B cell (primary cell): ENCODE measurements around the gene AURKA. TPM values are rescaled to one million over a fixed set of nuclear protein-coding genes. Genes with fewer than 3 reads are reported as not detected.

Experiments
- ATAC-seq: fragments of 200-7000 bp; cut with Tn5 transposase; one replicate; pipeline ENCODE4 v1.10.0; 2021; ENCODE audit warnings: low read depth, mild to moderate bottlenecking, moderate number of reproducible peaks, moderate library complexity
- CTCF ChIA-PET: fragments of 350-600 bp; sonication (Branson Sonifier 250); formaldehyde crosslinking; loops from one replicate; lab custom pipeline; 2021; ENCODE audit warnings: antibody characterized with exemption, inconsistent platforms; lab: Charles Lee
- POLR2A ChIA-PET: fragments of 350-600 bp; sonication (Branson Sonifier 250); formaldehyde crosslinking; loops from one replicate; lab custom pipeline; 2021; ENCODE audit warnings: antibody characterized with exemption; lab: Charles Lee
- DNase-seq: peaks from one replicate; pipeline ENCODE4 v3.0.0; 2013
- H2AFZ ChIP-seq: 2 replicates; pipeline ENCODE4 v1.6.1; 2012; ENCODE audit warnings: mild to moderate bottlenecking, low read depth, low read length; ENCODE audit not compliant: insufficient read depth, poor library complexity, severe bottlenecking
- H3K27ac ChIP-seq, 2 donors: 1 replicate in 1 of 2; 2 replicates in 1 of 2; pipeline ENCODE4 v1.5.1; 2012 to 2013; ENCODE audit warnings: low read length in 2 of 2, mild to moderate bottlenecking in 2 of 2, moderate library complexity in 1 of 2
- H3K27me3 ChIP-seq, 4 experiments: fragments of 200-600 bp in 1 of 4; sonication (generic) in 1 of 4; replicated peaks in 1 of 4; 1 replicate in 2 of 4; 2 replicates in 2 of 4; pipeline versions ENCODE4 v1.6.1 to v1.7.0; 2013 to 2016; ENCODE audit warnings: low read length in 3 of 4, mild to moderate bottlenecking in 2 of 4, mixed read lengths in 1 of 4, moderate library complexity in 1 of 4; ENCODE audit not compliant: insufficient read depth in 4 of 4, control insufficient read depth in 3 of 4; ENCODE audit errors: control extremely low read depth in 1 of 4
- H3K36me3 ChIP-seq, 2 experiments: replicated peaks in 1 of 2; 1 replicate in 1 of 2; 2 replicates in 1 of 2; pipeline versions ENCODE4 v1.6.1 to v1.7.1; 2013; ENCODE audit warnings: low read length in 1 of 2; ENCODE audit not compliant: insufficient read depth in 2 of 2, control insufficient read depth in 1 of 2; ENCODE audit errors: control extremely low read depth in 1 of 2, extremely low read depth in 1 of 2
- H3K4me1 ChIP-seq, 2 donors: fragments of 200-600 bp in 1 of 2; sonication (generic) in 1 of 2; 1 replicate in 1 of 2; 2 replicates in 1 of 2; pipeline versions ENCODE4 v1.5.1 to v1.6.1; 2013 to 2017; ENCODE audit warnings: low read length in 2 of 2; ENCODE audit not compliant: control insufficient read depth in 2 of 2, insufficient read depth in 2 of 2
- H3K4me2 ChIP-seq: replicated peaks from 2 replicates; pipeline ENCODE3; 2012; ENCODE audit warnings: mild to moderate bottlenecking, low read depth, low read length; ENCODE audit not compliant: poor library complexity, severe bottlenecking
- H3K4me3 ChIP-seq, 5 experiments: fragments of 200-600 bp in 1 of 5; sonication (generic) in 1 of 5; 1 replicate in 3 of 5; 2 replicates in 2 of 5; pipeline versions ENCODE4 v1.5.1 to v1.7.0; 2011 to 2016; ENCODE audit warnings: low read length in 4 of 5, mild to moderate bottlenecking in 4 of 5, low read depth in 2 of 5, control low read depth in 1 of 5, moderate library complexity in 1 of 5; ENCODE audit not compliant: insufficient read depth in 1 of 5; ENCODE audit errors: control extremely low read depth in 1 of 5, extremely low read depth in 1 of 5
- H3K79me2 ChIP-seq: fragments of 200-600 bp; sonication (generic); one replicate; pipeline ENCODE4 v1.6.0; 2016; ENCODE audit warnings: low read length; ENCODE audit not compliant: control insufficient read depth, insufficient read depth
- H3K9ac ChIP-seq: fragments of 200-600 bp; sonication (generic); 2 replicates; pipeline ENCODE4 v1.6.1; 2017; ENCODE audit warnings: mild to moderate bottlenecking, low read length, moderate library complexity
- H3K9me3 ChIP-seq, 3 donors: one replicate each; pipeline versions ENCODE4 v1.6.1 to v1.7.1; 2013; ENCODE audit warnings: low read length in 2 of 3; ENCODE audit not compliant: control insufficient read depth in 2 of 3, insufficient read depth in 1 of 3; ENCODE audit errors: control extremely low read depth in 1 of 3
- H4K20me1 ChIP-seq: 2 replicates; pipeline ENCODE4 v1.6.0; 2012; ENCODE audit warnings: mild to moderate bottlenecking, low read length; ENCODE audit not compliant: insufficient read depth, control insufficient read depth, poor library complexity, severe bottlenecking
- H3K27ac Mint-ChIP-seq: one replicate; pipeline ENCODE4 v1.8.0; 2021; ENCODE audit warnings: mixed read lengths
- H3K27me3 Mint-ChIP-seq: one replicate; pipeline ENCODE4 v1.8.0; 2021; ENCODE audit warnings: mixed read lengths
- H3K4me1 Mint-ChIP-seq: one replicate; pipeline ENCODE4 v1.8.0; 2021; ENCODE audit warnings: mixed read lengths
- H3K4me3 Mint-ChIP-seq: one replicate; pipeline ENCODE4 v1.8.0; 2021; ENCODE audit warnings: mixed read lengths
- H3K9me3 Mint-ChIP-seq: one replicate; pipeline ENCODE4 v1.8.0; 2022; ENCODE audit warnings: mixed read lengths; ENCODE audit not compliant: insufficient read depth
- EZH2 ChIP-seq: IDR thresholded peaks from 2 replicates; pipeline ENCODE4 v1.6.1; 2012; ENCODE audit warnings: borderline replicate concordance, low read depth, mild to moderate bottlenecking, moderate library complexity, low read length; ENCODE audit not compliant: insufficient read depth, poor library complexity, severe bottlenecking
- WGBS: methylation state at CpG from one replicate; pipeline ENCODE4 v1.1.5; 2013; ENCODE audit warnings: missing lambda C conversion rate; ENCODE audit not compliant: insufficient coverage; 5-methylcytosine and 5-hydroxymethylcytosine counted together
- intact Hi-C: fragments of 100-400 bp; cut with micrococcal nuclease; formaldehyde crosslinking; loops from one replicate; pipeline ENCODE4 v1.10.0; 2022
- polyA plus RNA-seq: library from polyadenylated mRNA; depleted of rRNA; stranded (reverse); fragments of >200 nt; gene quantifications from 2 replicates; pipeline ENCODE4 v1.2.3, GENCODE V29; 2012
- total RNA-seq, 2 donors: library from RNA; stranded (reverse); fragments of 120-200 nt in 1 of 2; gene quantifications; 1 replicate in 1 of 2; 2 replicates in 1 of 2; pipeline versions ENCODE4 v1.2.3 to v1.2.4, GENCODE V29; 2013 to 2022
- TF ChIP-seq, protein P1 (sequence below): fragments of 200-600 bp; IDR thresholded peaks from one replicate; pipeline ENCODE4 v1.8.0; 2022; ENCODE audit warnings: antibody characterized with exemption, mild to moderate bottlenecking

Gene AURKA
- total and polyA plus RNA-seq, 2 donors (not counting 1 experiment from before 2014, with no cell fraction given), result 0.86 to 3.9 TPM

DNA sequence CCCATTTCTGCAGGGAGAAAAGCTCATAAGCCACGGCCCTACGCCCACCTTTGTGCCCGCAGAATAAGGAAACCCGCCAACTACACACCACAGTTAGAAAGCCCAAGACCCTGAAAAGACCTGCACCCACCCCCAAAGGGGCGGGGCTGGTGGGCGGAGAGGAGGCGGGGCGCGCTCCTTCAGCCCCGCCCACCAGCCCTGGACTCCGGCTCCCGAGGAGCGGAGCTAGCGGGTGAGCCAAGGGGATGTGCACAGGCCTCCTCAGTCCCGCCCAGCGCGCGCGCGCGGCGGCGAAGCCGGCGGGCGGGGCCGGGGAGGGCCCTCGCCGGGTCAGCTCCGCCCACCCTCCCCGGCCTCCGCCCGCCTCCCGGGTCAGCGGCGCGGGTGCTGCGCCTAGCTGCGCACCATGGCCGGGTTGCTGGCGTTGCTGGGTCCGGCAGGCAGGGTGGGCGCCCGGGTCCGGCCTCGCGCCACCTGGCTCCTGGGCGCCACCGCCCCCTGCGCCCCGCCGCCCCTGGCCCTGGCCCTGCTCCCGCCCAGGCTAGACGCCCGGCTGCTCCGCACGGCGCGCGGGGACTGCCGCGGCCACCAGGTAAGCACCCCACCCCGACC, 33.3 kb downstream of the AURKA start, which contains the start of gene FAM210B:
Gene FAM210B, plus strand, starts transcription at position 375 of the 612 bp plus-strand sequence. Its CDS starts 32 bp downstream, at position 407.
- no peaks in the 10 kb centered on the region for H3K27me3 ChIP-seq
- Mint-ChIP-seq H3K4me3 (peak within 1 kb of the TSS; percentile 89), H3K4me1 (peaks cover 14% of the 10 kb centered on the region), H3K27ac (peak within 1 kb of the TSS; percentile 37), H3K9me3 (no peaks in the 10 kb centered on the region), H3K27me3 (no peaks in the 10 kb centered on the region)
- under 1% methylated on average over 63 of the region's 63 CpGs for WGBS
- CTCF ChIA-PET, result interaction anchor here (0.8 to 0.9 kb wide), 2 partner anchors 33 to 191 kb away, joined by 3 to 5 read pairs; partner anchors contain the start of genes AURKA and CSTF1
- H3K27ac ChIP-seq, result no peak within 1 kb of the TSS
- POLR2A ChIA-PET, result interaction anchor here (1.1 kb wide), 1 partner anchor 33 kb away, joined by 3 read pairs; the partner anchor contains the start of genes AURKA and CSTF1
- H2AFZ ChIP-seq, result peak within 1 kb of the TSS; percentile 95
- peak within 1 kb of the TSS; percentile 80 for H3K9ac ChIP-seq
- peak within 1 kb of the TSS; percentile 44 to 91 (median 62) for H3K4me3 ChIP-seq
- no peaks in the 10 kb centered on the region for H3K9me3 ChIP-seq
- peak; percentile 85 for DNase-seq
- peak; percentile 99 for ATAC-seq
- H4K20me1 ChIP-seq, result no peaks in the 10 kb centered on the region
- peak within 1 kb of the TSS; percentile 98 for H3K4me2 ChIP-seq
- intact Hi-C loops, result loop anchor here (1.0 kb wide), 2 partner anchors 34 to 110 kb away; partner anchors contain the start of genes AURKA, CSTF1 and RTF2
- H3K4me1 ChIP-seq, result peaks cover 0 to 15% of the 10 kb centered on the region in 2 donors
- TF ChIP-seq, protein P1, sequence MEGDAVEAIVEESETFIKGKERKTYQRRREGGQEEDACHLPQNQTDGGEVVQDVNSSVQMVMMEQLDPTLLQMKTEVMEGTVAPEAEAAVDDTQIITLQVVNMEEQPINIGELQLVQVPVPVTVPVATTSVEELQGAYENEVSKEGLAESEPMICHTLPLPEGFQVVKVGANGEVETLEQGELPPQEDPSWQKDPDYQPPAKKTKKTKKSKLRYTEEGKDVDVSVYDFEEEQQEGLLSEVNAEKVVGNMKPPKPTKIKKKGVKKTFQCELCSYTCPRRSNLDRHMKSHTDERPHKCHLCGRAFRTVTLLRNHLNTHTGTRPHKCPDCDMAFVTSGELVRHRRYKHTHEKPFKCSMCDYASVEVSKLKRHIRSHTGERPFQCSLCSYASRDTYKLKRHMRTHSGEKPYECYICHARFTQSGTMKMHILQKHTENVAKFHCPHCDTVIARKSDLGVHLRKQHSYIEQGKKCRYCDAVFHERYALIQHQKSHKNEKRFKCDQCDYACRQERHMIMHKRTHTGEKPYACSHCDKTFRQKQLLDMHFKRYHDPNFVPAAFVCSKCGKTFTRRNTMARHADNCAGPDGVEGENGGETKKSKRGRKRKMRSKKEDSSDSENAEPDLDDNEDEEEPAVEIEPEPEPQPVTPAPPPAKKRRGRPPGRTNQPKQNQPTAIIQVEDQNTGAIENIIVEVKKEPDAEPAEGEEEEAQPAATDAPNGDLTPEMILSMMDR, result no peak
- TF ChIP-seq EZH2, result no peak
- no peaks in the 10 kb centered on the region for H3K36me3 ChIP-seq
- H3K79me2 ChIP-seq, result no peaks in the 10 kb centered on the region

DNA sequence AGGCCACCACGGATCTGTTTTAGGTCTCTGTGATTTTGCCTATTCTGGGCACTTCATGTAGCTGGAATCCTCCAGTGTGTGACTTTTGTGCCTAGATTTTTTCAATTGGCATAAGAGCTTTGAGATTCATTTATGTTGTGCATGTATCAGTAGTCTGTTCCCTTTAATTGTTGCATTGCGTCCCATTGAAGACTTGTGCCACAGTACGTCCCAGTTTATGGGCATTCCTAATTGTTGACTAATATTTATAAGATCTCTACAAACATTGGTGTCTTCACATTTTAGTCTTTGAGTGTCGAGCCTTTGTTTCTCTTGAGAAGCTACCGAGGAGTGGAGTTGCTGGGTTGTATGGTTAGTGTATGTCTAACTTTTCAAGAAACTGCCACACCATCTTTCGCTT, 33.9 kb downstream of the AURKA start:
- H3K4me1 ChIP-seq, result peaks cover 0 to 15% of the 10 kb centered on the region in 2 donors
- peak overlapping the region; percentile 80 for H3K9ac ChIP-seq
- no peak for DNase-seq
- H3K4me3 Mint-ChIP-seq, result peak overlapping the region; percentile 80
- no peak overlapping the region for H3K27ac ChIP-seq
- peak overlapping the region; percentile 98 for H3K4me2 ChIP-seq
- ATAC-seq, result no peak
- H3K9me3 Mint-ChIP-seq, result no peaks in the 10 kb centered on the region
- H3K27ac Mint-ChIP-seq, result no peak overlapping the region
- H3K4me3 ChIP-seq, result peak overlapping the region in 3 of 5 experiments; percentile 35 to 91 (median 62)
- peaks cover 5% of the 10 kb centered on the region for H3K27me3 Mint-ChIP-seq
- H3K4me1 Mint-ChIP-seq, result peaks cover 14% of the 10 kb centered on the region
- TF ChIP-seq, protein P1, result no peak
- intact Hi-C loops, result loop anchor here (1.0 kb wide), 2 partner anchors 34 to 110 kb away; partner anchors contain the start of genes AURKA, CSTF1 and RTF2
- no CpG with 5 or more reads among the region's 6 CpGs for WGBS
- POLR2A ChIA-PET, result interaction anchor here (1.1 kb wide), 1 partner anchor 34 kb away, joined by 3 read pairs; the partner anchor contains the start of genes AURKA and CSTF1
- no peaks in the 10 kb centered on the region for H3K9me3 ChIP-seq
- no peaks in the 10 kb centered on the region for H3K36me3 ChIP-seq
- no peaks in the 10 kb centered on the region for H4K20me1 ChIP-seq
- no peaks in the 10 kb centered on the region for H3K27me3 ChIP-seq
- peak overlapping the region; percentile 95 for H2AFZ ChIP-seq
- CTCF ChIA-PET, result no interaction called here
- no peaks in the 10 kb centered on the region for H3K79me2 ChIP-seq
